BJ (cell line): ENCODE data around the gene EBNA1BP2. TPM values are rescaled to one million over a fixed set of nuclear protein-coding genes. Genes with fewer than 3 reads are reported as not detected.

ENCODE experiments used
- CTCF ChIA-PET: fragments of 350-600 bp; formaldehyde crosslinking; extraction: SDS; loops from one replicate; lab custom pipeline; 2021; ENCODE audit warnings: antibody characterized with exemption, inconsistent platforms; lab: Yijun Ruan, JAX
- POLR2A ChIA-PET: fragments of 300-600 bp; sonication (Branson Sonifier 250); formaldehyde crosslinking; extraction: SDS; loops from one replicate; lab custom pipeline; 2021; ENCODE audit warnings: antibody characterized with exemption; lab: Charles Lee
- DNase-seq: peaks from one replicate; pipeline ENCODE4 v3.0.0-alpha.2; 2011; ENCODE audit warnings: low read depth
- H3K27me3 ChIP-seq: 2 replicates; pipeline ENCODE4 v1.6.0; 2011; ENCODE audit warnings: low read length; ENCODE audit not compliant: control insufficient read depth, insufficient read depth
- H3K36me3 ChIP-seq: 2 replicates; pipeline ENCODE4 v1.5.1; 2011; ENCODE audit warnings: low read length; ENCODE audit not compliant: control insufficient read depth, insufficient read depth
- H3K4me3 ChIP-seq: 2 replicates; pipeline ENCODE4 v1.5.1; 2011; ENCODE audit warnings: low read depth, mild to moderate bottlenecking, control low read depth, low read length
- CTCF ChIP-seq: IDR thresholded peaks from 2 replicates; pipeline ENCODE4 v1.5.1; 2011; ENCODE audit warnings: low read depth, mild to moderate bottlenecking, control low read depth, inconsistent platforms, low read length, moderate library complexity; ENCODE audit not compliant: insufficient read depth
- polyA plus RNA-seq: library from polyadenylated mRNA; depleted of rRNA; stranded (reverse); fragments of >200 nt; gene quantifications from 2 replicates; pipeline ENCODE4 v1.2.3, GENCODE V29; 2011

EBNA1BP2 gene
- polyA plus RNA-seq, 1 experiment, result 70.9 TPM

- no peak for DNase-seq
- CTCF ChIA-PET, result no interaction called here
- TF ChIP-seq CTCF, result no peak
Observed at GRCh38 chr1:43135857-43136781, 36.0 kb downstream of the EBNA1BP2 start.

GRCh38 chr1:43134640-43135039 is 37.5 kb downstream of the EBNA1BP2 start:
- CTCF ChIA-PET, result no interaction called here
- H3K27me3 ChIP-seq, result peaks cover 6% of the 10 kb centered on the region
- H3K4me3 ChIP-seq, result no peak overlapping the region
- no peak for DNase-seq
- no peaks in the 10 kb centered on the region for H3K36me3 ChIP-seq
- no peak for TF ChIP-seq CTCF
- POLR2A ChIA-PET, result no interaction called here

More at GRCh38 chr1:43135857-43136781, 36.0 kb downstream of the EBNA1BP2 start:
- POLR2A ChIA-PET, result no interaction called here
- Histone ChIP-seq H3K4me3 (no peak overlapping the region), H3K27me3 (peaks cover 5% of the 10 kb centered on the region; the same call in 1 of the 2 replicates), H3K36me3 (no peaks in the 10 kb centered on the region)

GRCh38 chr1:43134068-43134467 is 38.0 kb downstream of the EBNA1BP2 start:
- POLR2A ChIA-PET, result no interaction called here

GRCh38 chr1:43129426-43129825 is 42.7 kb downstream of the EBNA1BP2 start:
- no peak for TF ChIP-seq CTCF
- peaks cover 9% of the 10 kb centered on the region for H3K27me3 ChIP-seq
- DNase-seq, result no peak
- POLR2A ChIA-PET, result no interaction called here
- no peak overlapping the region for H3K4me3 ChIP-seq
- no peaks in the 10 kb centered on the region for H3K36me3 ChIP-seq
- CTCF ChIA-PET, result interaction anchor here (0.6 kb wide), 1 partner anchor 642 kb away, joined by 5 read pairs; no protein-coding TSS in a partner anchor

More at GRCh38 chr1:43134068-43134467, 38.0 kb downstream of the EBNA1BP2 start:
- DNase-seq, result no peak
- Histone ChIP-seq H3K27me3 (peaks cover 9% of the 10 kb centered on the region), H3K36me3 (no peaks in the 10 kb centered on the region), H3K4me3 (no peak overlapping the region)
- TF ChIP-seq CTCF, result no peak
- CTCF ChIA-PET, result interaction anchor here (0.7 kb wide), 1 partner anchor 172 kb away, joined by 3 read pairs; no protein-coding TSS in a partner anchor

- DNase-seq, result no peak
Observed at GRCh38 chr1:43128816-43129215, 43.3 kb downstream of the EBNA1BP2 start.

More at GRCh38 chr1:43128816-43129215, 43.3 kb downstream of the EBNA1BP2 start:
- ChIA-PET POLR2A (no interaction called here), CTCF (no interaction called here)
- no peak overlapping the region for H3K4me3 ChIP-seq
- H3K36me3 ChIP-seq, result no peaks in the 10 kb centered on the region
- H3K27me3 ChIP-seq, result peaks cover 9% of the 10 kb centered on the region
- no peak for TF ChIP-seq CTCF
